Liver (tissue), 3 donors: ENCODE measurements around the gene TMEM132E.

ENCODE experiments used
- CTCF ChIP-seq: fragments of 150-350 bp; IDR thresholded peaks from 2 replicates; pipeline ENCODE4 v1.5.1; 2017; ENCODE audit warnings: improper control_type of control experiment, low read depth, low read length; ENCODE audit not compliant: missing input control
- GABPA ChIP-seq, 2 donors: IDR thresholded peaks in 1 of 2; conservative IDR thresholded peaks in 1 of 2; 2 replicates each; pipeline ENCODE4 v1.6.1; 2016; ENCODE audit warnings: antibody characterized with exemption in 2 of 2, mild to moderate bottlenecking in 1 of 2, moderate library complexity in 1 of 2
- RAD21 ChIP-seq, 2 donors: IDR thresholded peaks; 2 replicates each; pipeline ENCODE4 v1.6.1; 2016; ENCODE audit warnings: antibody characterized with exemption in 2 of 2, mild to moderate bottlenecking in 2 of 2
- REST ChIP-seq: IDR thresholded peaks from 2 replicates; pipeline ENCODE4 v1.6.1; 2016; ENCODE audit warnings: antibody characterized with exemption, mild to moderate bottlenecking
- YY1 ChIP-seq: IDR thresholded peaks from 2 replicates; pipeline ENCODE4 v1.6.1; 2016; ENCODE audit warnings: antibody characterized with exemption, mild to moderate bottlenecking
- donor health status: healthy.
- donor health status: healthy.

- no peak for TF ChIP-seq CTCF
- TF ChIP-seq RAD21 (IDR thresholded peaks at IDR 0.05) = no peak
- no peak for TF ChIP-seq GABPA (IDR thresholded peaks at IDR 0.05 in 1 of 2, conservative IDR thresholded peaks at IDR 0.05 in 1 of 2)
- no peak for TF ChIP-seq YY1
- TF ChIP-seq REST = no peak
Measured at GRCh38 chr17:34581446-34582184, 2.2 kb downstream of the TMEM132E start.
